Fibroblast of lung (primary cell): ENCODE measurements around the gene DYNLL2. TPM values are rescaled to one million over a fixed set of nuclear protein-coding genes. Genes with fewer than 3 reads are reported as not detected.
"Not testable (repeated sequence)": the region's sequence is repeated elsewhere in the genome, so short reads cannot be mapped to it uniquely, and the experiment has no call there.

Source experiments
- DNase-seq, 2 donors: peaks; one replicate each; pipeline versions ENCODE4 v3.0.0 to v3.0.0-alpha.2; 2010; ENCODE audit warnings: low read depth in 2 of 2
- H2AFZ ChIP-seq: 2 replicates; pipeline ENCODE4 v1.5.1; 2012; ENCODE audit warnings: low read length, control low read depth, inconsistent platforms
- H3K27ac ChIP-seq: 2 replicates; pipeline ENCODE4 v1.5.1; 2011; ENCODE audit warnings: low read length, control low read depth; ENCODE audit not compliant: insufficient read depth
- H3K27me3 ChIP-seq: 2 replicates; pipeline ENCODE4 v1.5.1; 2011; ENCODE audit warnings: mild to moderate bottlenecking, low read length; ENCODE audit not compliant: control insufficient read depth, insufficient read depth
- H3K36me3 ChIP-seq: 2 replicates; pipeline ENCODE4 v1.5.1; 2011; ENCODE audit warnings: low read length; ENCODE audit not compliant: control insufficient read depth, insufficient read depth
- H3K4me1 ChIP-seq: 2 replicates; pipeline ENCODE4 v1.5.1; 2011; ENCODE audit warnings: low read length; ENCODE audit not compliant: control insufficient read depth, insufficient read depth; ENCODE audit errors: extremely low read depth
- H3K4me2 ChIP-seq: 2 replicates; pipeline ENCODE4 v1.5.1; 2011; ENCODE audit warnings: low read length, control low read depth; ENCODE audit not compliant: insufficient read depth; ENCODE audit errors: extremely low read depth
- H3K4me3 ChIP-seq, 4 experiments: fragments of 200-600 bp in 1 of 4; sonication (generic) in 1 of 4; replicated peaks in 1 of 4; 2 replicates each; pipeline ENCODE4 v1.5.1; 2011 to 2016; ENCODE audit warnings: low read length in 4 of 4, low read depth in 3 of 4, mild to moderate bottlenecking in 3 of 4, control low read depth in 2 of 4, inconsistent platforms in 1 of 4, mixed read lengths in 1 of 4; ENCODE audit not compliant: insufficient read depth in 1 of 4; ENCODE audit errors: control extremely low read depth in 1 of 4
- H3K79me2 ChIP-seq: 2 replicates; pipeline ENCODE4 v1.5.1; 2012; ENCODE audit warnings: mild to moderate bottlenecking, low read length, inconsistent platforms; ENCODE audit not compliant: control insufficient read depth, insufficient read depth
- H3K9ac ChIP-seq: 2 replicates; pipeline ENCODE4 v1.5.1; 2011; ENCODE audit warnings: mild to moderate bottlenecking, low read length, control low read depth; ENCODE audit not compliant: insufficient read depth
- H3K9me3 ChIP-seq: 2 replicates; pipeline ENCODE4 v1.5.1; 2012; ENCODE audit warnings: low read depth, low read length; ENCODE audit not compliant: control insufficient read depth, insufficient read depth
- H4K20me1 ChIP-seq: 2 replicates; pipeline ENCODE4 v1.5.1; 2011; ENCODE audit warnings: low read length; ENCODE audit not compliant: control insufficient read depth, insufficient read depth; ENCODE audit errors: extremely low read depth
- EZH2 ChIP-seq: IDR thresholded peaks from 2 replicates; pipeline ENCODE4 v1.5.1; 2012; ENCODE audit warnings: low read length, control low read depth, mild to moderate bottlenecking; ENCODE audit errors: missing control alignments
- polyA plus RNA-seq, 2 donors: library from polyadenylated mRNA; depleted of rRNA in 1 of 2; stranded (reverse) in 1 of 2; unstranded in 1 of 2; fragments of >200 nt; gene quantifications; 2 replicates each; pipeline ENCODE4 v1.2.1, GENCODE V29; 2011 to 2012; ENCODE audit warnings: missing spikeins in 1 of 2
- total RNA-seq: library from RNA; depleted of rRNA; stranded (reverse); fragments of >200 nt; gene quantifications from 2 replicates; pipeline ENCODE4 v1.2.1, GENCODE V29; 2014
- TF ChIP-seq, protein P1 (sequence below), 2 donors: IDR thresholded peaks in 1 of 2; conservative IDR thresholded peaks in 1 of 2; 1 replicate in 1 of 2; 2 replicates in 1 of 2; pipeline ENCODE4 v1.5.1; 2011 to 2012; ENCODE audit warnings: low read length in 2 of 2, control low read depth in 1 of 2, inconsistent platforms in 1 of 2, low read depth in 1 of 2, mild to moderate bottlenecking in 1 of 2

The DYNLL2 gene
- total and polyA plus RNA-seq, 2 donors (not counting 1 experiment from before 2014, with no cell fraction given), result 17.1 to 32.9 TPM

DNA sequence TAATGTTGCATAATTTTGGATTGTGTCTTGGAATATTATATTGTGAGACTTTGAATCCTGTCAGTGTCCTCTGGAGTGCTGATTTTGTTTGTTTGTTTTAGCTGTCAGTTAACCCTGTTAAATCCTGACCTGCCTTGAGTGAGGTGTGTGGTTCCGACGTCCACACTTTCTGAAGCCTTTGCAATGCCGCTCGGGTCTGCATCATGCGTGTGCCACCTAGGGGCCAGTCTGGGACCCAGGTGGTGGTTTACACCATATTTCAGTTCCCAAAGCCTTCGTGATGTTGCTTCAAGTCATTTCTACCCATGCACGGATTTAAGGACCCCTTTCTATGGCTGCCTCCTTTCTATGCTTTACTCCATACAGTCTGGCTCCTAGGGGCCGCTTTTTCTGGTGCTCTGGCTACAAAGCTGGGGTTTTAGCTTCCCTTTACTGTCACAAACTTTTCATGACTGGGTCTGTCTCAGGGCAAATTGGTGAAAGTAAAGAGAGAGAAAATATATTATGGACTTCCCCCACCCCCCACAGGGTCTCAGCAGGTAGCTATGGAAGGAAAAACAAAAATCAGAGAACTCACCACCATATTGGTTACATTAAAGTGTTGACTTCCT is 53.6 kb downstream of the DYNLL2 start:
- TF ChIP-seq EZH2, result no peak
- TF ChIP-seq, protein P1, sequence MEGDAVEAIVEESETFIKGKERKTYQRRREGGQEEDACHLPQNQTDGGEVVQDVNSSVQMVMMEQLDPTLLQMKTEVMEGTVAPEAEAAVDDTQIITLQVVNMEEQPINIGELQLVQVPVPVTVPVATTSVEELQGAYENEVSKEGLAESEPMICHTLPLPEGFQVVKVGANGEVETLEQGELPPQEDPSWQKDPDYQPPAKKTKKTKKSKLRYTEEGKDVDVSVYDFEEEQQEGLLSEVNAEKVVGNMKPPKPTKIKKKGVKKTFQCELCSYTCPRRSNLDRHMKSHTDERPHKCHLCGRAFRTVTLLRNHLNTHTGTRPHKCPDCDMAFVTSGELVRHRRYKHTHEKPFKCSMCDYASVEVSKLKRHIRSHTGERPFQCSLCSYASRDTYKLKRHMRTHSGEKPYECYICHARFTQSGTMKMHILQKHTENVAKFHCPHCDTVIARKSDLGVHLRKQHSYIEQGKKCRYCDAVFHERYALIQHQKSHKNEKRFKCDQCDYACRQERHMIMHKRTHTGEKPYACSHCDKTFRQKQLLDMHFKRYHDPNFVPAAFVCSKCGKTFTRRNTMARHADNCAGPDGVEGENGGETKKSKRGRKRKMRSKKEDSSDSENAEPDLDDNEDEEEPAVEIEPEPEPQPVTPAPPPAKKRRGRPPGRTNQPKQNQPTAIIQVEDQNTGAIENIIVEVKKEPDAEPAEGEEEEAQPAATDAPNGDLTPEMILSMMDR (conservative IDR thresholded peaks at IDR 0.05 in 1 of 2, IDR thresholded peaks at IDR 0.05 in 1 of 2; ENCODE audit: low read depth in 1 of 2, low read length in 2 of 2), result peak; percentile 13 to 44
- no peak overlapping the region for H3K27ac ChIP-seq
- no peaks in the 10 kb centered on the region for H4K20me1 ChIP-seq

DNA sequence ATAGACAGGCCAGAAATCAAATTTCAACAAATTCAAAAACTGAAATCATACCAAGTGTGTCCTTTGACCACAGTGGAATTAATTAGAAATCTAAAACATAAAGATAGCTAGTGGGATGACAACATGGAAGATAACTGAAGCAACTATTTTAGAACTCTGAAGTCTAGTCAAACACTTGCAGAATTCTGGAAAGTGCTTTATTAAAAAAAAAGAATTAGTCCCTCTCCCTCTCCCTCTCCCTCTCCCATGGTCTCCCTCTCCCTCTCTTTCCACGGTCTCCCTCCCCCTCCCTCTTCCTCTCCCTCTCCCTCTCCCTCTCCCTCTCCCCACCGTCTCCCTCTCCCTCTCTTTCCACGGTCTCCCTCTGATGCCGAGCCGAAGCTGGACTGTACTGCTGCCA is 58.3 kb downstream of the DYNLL2 start:
- TF ChIP-seq, protein P1 (conservative IDR thresholded peaks at IDR 0.05 in 1 of 2, IDR thresholded peaks at IDR 0.05 in 1 of 2; ENCODE audit: low read depth in 1 of 2, low read length in 2 of 2), result no peak
- no peak for TF ChIP-seq EZH2
- Histone ChIP-seq H4K20me1 (no peaks in the 10 kb centered on the region), H3K9me3 (no peaks in the 10 kb centered on the region), H3K4me1 (no peaks in the 10 kb centered on the region), H3K4me3 (no peak overlapping the region), H3K79me2 (no peaks in the 10 kb centered on the region), H3K36me3 (no peaks in the 10 kb centered on the region), H2AFZ (no peak overlapping the region), H3K9ac (no peak overlapping the region), H3K27me3 (no peaks in the 10 kb centered on the region), H3K27ac (no peak overlapping the region), H3K4me2 (no peak overlapping the region)
- DNase-seq, result no peak

More for the DNA sequence above, 53.6 kb downstream of the DYNLL2 start:
- no peaks in the 10 kb centered on the region for H3K4me1 ChIP-seq
- no peak for DNase-seq
- no peak overlapping the region for H3K9ac ChIP-seq
- H3K4me3 ChIP-seq, result no peak overlapping the region
- H3K9me3 ChIP-seq, result no peaks in the 10 kb centered on the region
- H3K27me3 ChIP-seq, result no peaks in the 10 kb centered on the region
- no peak overlapping the region for H3K4me2 ChIP-seq
- no peaks in the 10 kb centered on the region for H3K36me3 ChIP-seq
- H3K79me2 ChIP-seq, result no peaks in the 10 kb centered on the region
- H2AFZ ChIP-seq, result no peak overlapping the region

DNA sequence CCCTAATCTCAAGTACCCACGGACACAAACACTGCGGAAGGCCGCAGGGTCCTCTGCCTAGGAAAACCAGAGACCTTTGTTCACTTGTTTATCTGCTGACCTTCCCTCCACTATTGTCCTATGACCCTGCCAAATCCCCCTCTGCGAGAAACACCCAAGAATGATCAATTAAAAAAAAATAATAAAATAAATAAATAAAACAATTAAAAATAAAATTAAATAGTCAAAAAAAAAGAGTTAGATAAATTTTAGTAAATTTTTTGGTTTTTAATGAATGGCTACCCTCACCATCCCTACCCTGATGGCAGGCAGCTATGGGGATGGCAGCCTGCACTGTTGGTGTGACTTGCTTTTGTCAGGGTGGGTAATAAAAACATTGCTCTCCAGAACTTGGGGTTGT is 60.1 kb downstream of the DYNLL2 start:
- not testable (repeated sequence) for DNase-seq, H3K27ac ChIP-seq, H3K79me2 ChIP-seq, H3K27me3 ChIP-seq, H3K4me1 ChIP-seq, H3K9me3 ChIP-seq, H3K9ac ChIP-seq, H3K4me2 ChIP-seq, H2AFZ ChIP-seq, H3K4me3 ChIP-seq, H3K36me3 ChIP-seq, H4K20me1 ChIP-seq
